Liver (tissue), 9 donors: ENCODE data around the gene INPP5A. TPM values are rescaled to one million over a fixed set of nuclear protein-coding genes. Genes with fewer than 3 reads are reported as not detected.

ENCODE experiments used
- DNase-seq: peaks from one replicate; pipeline ENCODE4 v3.0.0-alpha.2; 2017; ENCODE audit warnings: low spot score
- H3K27ac ChIP-seq, 2 donors: one replicate each; pipeline ENCODE4 v1.7.0; 2013; ENCODE audit warnings: inconsistent platforms in 2 of 2, low read length in 2 of 2, control low read depth in 1 of 2, low read depth in 1 of 2, mild to moderate bottlenecking in 1 of 2
- H3K27me3 ChIP-seq, 4 donors: one replicate each; pipeline versions ENCODE4 v1.6.1 to v1.7.0; 2013; ENCODE audit warnings: low read length in 3 of 4, inconsistent platforms in 1 of 4, mild to moderate bottlenecking in 1 of 4, moderate library complexity in 1 of 4; ENCODE audit not compliant: control insufficient read depth in 4 of 4, insufficient read depth in 4 of 4
- H3K36me3 ChIP-seq, 4 donors: one replicate each; pipeline versions ENCODE4 v1.6.1 to v1.7.0; 2013; ENCODE audit warnings: low read length in 3 of 4, mild to moderate bottlenecking in 3 of 4, low read depth in 1 of 4, moderate library complexity in 1 of 4; ENCODE audit not compliant: control insufficient read depth in 4 of 4, insufficient read depth in 3 of 4
- H3K4me1 ChIP-seq, 4 donors: one replicate each; pipeline versions ENCODE4 v1.6.1 to v1.7.0; 2013; ENCODE audit warnings: low read length in 3 of 4, mild to moderate bottlenecking in 3 of 4, moderate library complexity in 1 of 4; ENCODE audit not compliant: control insufficient read depth in 4 of 4, insufficient read depth in 4 of 4
- H3K4me3 ChIP-seq, 3 donors: one replicate each; pipeline versions ENCODE4 v1.6.1 to v1.7.0; 2013; ENCODE audit warnings: low read length in 3 of 3, control low read depth in 1 of 3, low read depth in 1 of 3, mild to moderate bottlenecking in 1 of 3
- H3K9ac ChIP-seq, 2 donors: one replicate each; pipeline ENCODE4 v1.7.0; 2013; ENCODE audit warnings: low read length in 2 of 2, mild to moderate bottlenecking in 2 of 2, moderate library complexity in 2 of 2, control low read depth in 1 of 2, low read depth in 1 of 2
- H3K9me3 ChIP-seq, 4 donors: one replicate each; pipeline versions ENCODE4 v1.6.1 to v1.7.0; 2013; ENCODE audit warnings: low read length in 3 of 4; ENCODE audit not compliant: control insufficient read depth in 4 of 4
- ATF3 ChIP-seq: IDR thresholded peaks from 2 replicates; pipeline ENCODE4 v1.6.1; 2016; ENCODE audit warnings: antibody characterized with exemption
- CTCF ChIP-seq: fragments of 150-350 bp; IDR thresholded peaks from 2 replicates; pipeline ENCODE4 v1.5.1; 2017; ENCODE audit warnings: improper control_type of control experiment, low read depth, low read length; ENCODE audit not compliant: missing input control
- FOXA1 ChIP-seq: IDR thresholded peaks from 2 replicates; pipeline ENCODE4 v1.6.1; 2016; ENCODE audit warnings: antibody characterized with exemption
- FOXA2 ChIP-seq: IDR thresholded peaks from 2 replicates; pipeline ENCODE4 v1.6.1; 2016; ENCODE audit warnings: antibody characterized with exemption
- GABPA ChIP-seq, 2 donors: IDR thresholded peaks in 1 of 2; conservative IDR thresholded peaks in 1 of 2; 2 replicates each; pipeline ENCODE4 v1.6.1; 2016; ENCODE audit warnings: antibody characterized with exemption in 2 of 2, mild to moderate bottlenecking in 1 of 2, moderate library complexity in 1 of 2
- HNF4A ChIP-seq, 2 donors: conservative IDR thresholded peaks; 2 replicates each; pipeline ENCODE4 v1.6.1; 2016; ENCODE audit warnings: antibody characterized with exemption in 2 of 2, mild to moderate bottlenecking in 2 of 2
- HNF4G ChIP-seq: IDR thresholded peaks from 2 replicates; pipeline ENCODE4 v1.6.1; 2016; ENCODE audit warnings: antibody characterized with exemption
- JUND ChIP-seq, 2 donors: IDR thresholded peaks; 2 replicates each; pipeline ENCODE4 v1.6.1; 2016; ENCODE audit warnings: antibody characterized with exemption in 2 of 2
- MAX ChIP-seq: IDR thresholded peaks from 2 replicates; pipeline ENCODE4 v1.6.1; 2016; ENCODE audit warnings: antibody characterized with exemption
- NR2F2 ChIP-seq: IDR thresholded peaks from 2 replicates; pipeline ENCODE4 v1.6.1; 2016; ENCODE audit warnings: antibody characterized with exemption
- RAD21 ChIP-seq, 2 donors: IDR thresholded peaks; 2 replicates each; pipeline ENCODE4 v1.6.1; 2016; ENCODE audit warnings: antibody characterized with exemption in 2 of 2, mild to moderate bottlenecking in 2 of 2
- REST ChIP-seq: IDR thresholded peaks from 2 replicates; pipeline ENCODE4 v1.6.1; 2016; ENCODE audit warnings: antibody characterized with exemption, mild to moderate bottlenecking
- RXRA ChIP-seq, 2 donors: IDR thresholded peaks; 2 replicates each; pipeline ENCODE4 v1.6.1; 2017 to 2018; ENCODE audit warnings: antibody characterized with exemption in 2 of 2, mild to moderate bottlenecking in 1 of 2
- SP1 ChIP-seq: IDR thresholded peaks from 2 replicates; pipeline ENCODE4 v1.6.1; 2018; ENCODE audit warnings: antibody characterized with exemption, mild to moderate bottlenecking
- TAF1 ChIP-seq: conservative IDR thresholded peaks from 2 replicates; pipeline ENCODE4 v1.6.1; 2016; ENCODE audit warnings: antibody characterized with exemption, mild to moderate bottlenecking
- YY1 ChIP-seq: IDR thresholded peaks from 2 replicates; pipeline ENCODE4 v1.6.1; 2016; ENCODE audit warnings: antibody characterized with exemption, mild to moderate bottlenecking
- ZBTB33 ChIP-seq: IDR thresholded peaks from 2 replicates; pipeline ENCODE4 v1.6.1; 2016; ENCODE audit warnings: antibody characterized with exemption
- WGBS: extraction: QIAGEN DNeasy Blood & Tissue Kit; methylation state at CpG from one replicate; pipeline ENCODE4 v1.1.7; 2013; 5-methylcytosine and 5-hydroxymethylcytosine counted together
- polyA plus RNA-seq, 2 donors: library from polyadenylated mRNA; stranded (reverse) in 1 of 2; unstranded in 1 of 2; fragments of 200-250 nt in 1 of 2; fragments of >200 nt in 1 of 2; fragmentation: Nextera tagmentation in 1 of 2; extraction: Ambion mirVana in 1 of 2; gene quantifications; one replicate each; pipeline versions ENCODE4 v1.2.1 to v1.2.3, GENCODE V29; 2013 to 2015
- total RNA-seq, 2 donors: library from RNA; depleted of rRNA; stranded (reverse); fragments of >200 nt; gene quantifications; one replicate each; pipeline ENCODE4 v1.2.3, GENCODE V29; 2014
- donor health status: healthy.
- donor health status: healthy.
- donor health status: healthy.
- donor health status: healthy.
- donor health status: healthy.

Gene INPP5A
- total and polyA plus RNA-seq, 4 donors, result 4.3 to 26.5 (median 10.9) TPM

- Histone ChIP-seq H3K27ac (no peak overlapping the region), H3K9ac (no peak overlapping the region), H3K4me1 (no peaks in the 10 kb centered on the region), H3K4me3 (no peak overlapping the region), H3K27me3 (no peaks in the 10 kb centered on the region), H3K36me3 (peaks cover 0 to 21% (median 11%) of the 10 kb centered on the region in 4 donors), H3K9me3 (no peaks in the 10 kb centered on the region)
- TF ChIP-seq HNF4A (conservative IDR thresholded peaks at IDR 0.05) (no peak), YY1 (no peak), MAX (no peak), REST (no peak), ATF3 (no peak)
- no peak for DNase-seq
- 95% methylated on average over 13 of the region's 13 CpGs for WGBS
Observed at GRCh38 chr10:132766291-132766690, 228.7 kb downstream of the INPP5A start.

- peaks cover 0 to 21% (median 11%) of the 10 kb centered on the region in 4 donors for H3K36me3 ChIP-seq
- H3K27ac ChIP-seq, result no peak overlapping the region
- H3K9me3 ChIP-seq, result no peaks in the 10 kb centered on the region
- DNase-seq, result no peak
- TF ChIP-seq HNF4G, result no peak
- no peak for TF ChIP-seq YY1
- no peak for TF ChIP-seq SP1
- no peak for TF ChIP-seq HNF4A (conservative IDR thresholded peaks at IDR 0.05)
- no peak for TF ChIP-seq GABPA (IDR thresholded peaks at IDR 0.05 in 1 of 2, conservative IDR thresholded peaks at IDR 0.05 in 1 of 2)
- no peak for TF ChIP-seq NR2F2
- TF ChIP-seq CTCF, result no peak
- no peak for TF ChIP-seq JUND (IDR thresholded peaks at IDR 0.05)
- no peak for TF ChIP-seq FOXA1
- TF ChIP-seq ZBTB33, result no peak
- TF ChIP-seq TAF1, result no peak
- TF ChIP-seq FOXA2, result no peak
- TF ChIP-seq RAD21 (IDR thresholded peaks at IDR 0.05), result no peak
- no peak for TF ChIP-seq MAX
- no peak for TF ChIP-seq RXRA (IDR thresholded peaks at IDR 0.05)
- TF ChIP-seq ATF3, result no peak
- no peaks in the 10 kb centered on the region for H3K4me1 ChIP-seq
- no peak overlapping the region for H3K9ac ChIP-seq
- 97% methylated on average over 41 of the region's 41 CpGs for WGBS
- H3K27me3 ChIP-seq, result no peaks in the 10 kb centered on the region
- H3K4me3 ChIP-seq, result no peak overlapping the region
Observed at GRCh38 chr10:132768346-132769248, 231.0 kb downstream of the INPP5A start.
